ENCODE data around the gene EEA1.

GRCh38 chr12:92821142-92821541, 108.0 kb downstream of the EEA1 start:
- TF ChIP-seq EZH2 (IDR thresholded peaks at IDR 0.05) (no peak), POLR2AphosphoS5 (IDR thresholded peaks at IDR 0.05; ENCODE audit: borderline replicate concordance, low read depth, low read length) (no peak), FOXP2 (optimal IDR thresholded peaks at IDR 0.05; ENCODE audit: control extremely low read depth, extremely low read length, insufficient read depth) (no peak)

Measured in SK-N-MC (cell line).